Muscle of back (tissue), 11 donors: Measurements from ENCODE around the gene PLCB1. TPM values are rescaled to one million over a fixed set of nuclear protein-coding genes. Genes with fewer than 3 reads are reported as not detected.
"Not testable (repeated sequence)": the region's sequence is repeated elsewhere in the genome, so short reads cannot be mapped to it uniquely, and the experiment has no call there.

Experiments used
- DNase-seq, 3 donors: peaks; one replicate each; pipeline versions ENCODE4 v3.0.0 to v3.0.0-alpha.2; 2013
- polyA plus RNA-seq, 10 donors: library from polyadenylated mRNA; unstranded; fragments of 120-200 nt; gene quantifications; one replicate each; pipeline ENCODE4 v1.2.1, GENCODE V29; 2013; ENCODE audit not compliant: insufficient read length in 10 of 10

The PLCB1 gene
- polyA plus RNA-seq, 10 donors: 7.8 to 16.3 (median 10.9) TPM

- no peak for DNase-seq
These were observed 232.6 kb downstream of the PLCB1 start for GRCh38 chr20:8364734-8365078.

GRCh38 chr20:8365634-8366033, 233.6 kb downstream of the PLCB1 start:
- no peak for DNase-seq

- DNase-seq: no peak
These were observed 234.3 kb downstream of the PLCB1 start for GRCh38 chr20:8366303-8366923.

GRCh38 chr20:8367689-8368088, 235.6 kb downstream of the PLCB1 start:
- DNase-seq: no peak

- DNase-seq: no peak
These were observed 236.6 kb downstream of the PLCB1 start for GRCh38 chr20:8368670-8369069.

- DNase-seq: no peak
These were observed 237.2 kb downstream of the PLCB1 start for GRCh38 chr20:8369311-8369710.

- DNase-seq: no peak
These were observed 238.7 kb downstream of the PLCB1 start for GRCh38 chr20:8370774-8371173.

- DNase-seq: no peak
These were observed 240.8 kb downstream of the PLCB1 start for GRCh38 chr20:8372824-8373380.

GRCh38 chr20:8373579-8373978, 241.5 kb downstream of the PLCB1 start:
- DNase-seq: no peak

GRCh38 chr20:8375898-8376297, 243.8 kb downstream of the PLCB1 start:
- no peak for DNase-seq

- no peak for DNase-seq
These were observed 244.9 kb downstream of the PLCB1 start for GRCh38 chr20:8376940-8377339.

GRCh38 chr20:8379125-8379524, 247.1 kb downstream of the PLCB1 start:
- DNase-seq: not testable (repeated sequence)

GRCh38 chr20:8385247-8385646, 253.2 kb downstream of the PLCB1 start:
- DNase-seq: peak in 2 of 3 donors; percentile 35 to 53

GRCh38 chr20:8386991-8387390, 254.9 kb downstream of the PLCB1 start:
- no peak for DNase-seq

- DNase-seq: peak in 2 of 3 donors; percentile 49 to 55
These were observed 256.1 kb downstream of the PLCB1 start for GRCh38 chr20:8388141-8388540.

GRCh38 chr20:8388707-8389106, 256.6 kb downstream of the PLCB1 start:
- peak in 1 of 3 donors; percentile 25 for DNase-seq

- DNase-seq: peak; percentile 55 to 71 (median 56)
These were observed 257.4 kb downstream of the PLCB1 start for GRCh38 chr20:8389381-8390036.

GRCh38 chr20:8390037-8390433, 258.0 kb downstream of the PLCB1 start:
- no peak for DNase-seq

- no peak for DNase-seq
These were observed 258.4 kb downstream of the PLCB1 start for GRCh38 chr20:8390500-8390899.

GRCh38 chr20:8393381-8393780, 261.3 kb downstream of the PLCB1 start:
- no peak for DNase-seq

- no peak for DNase-seq
These were observed 262.4 kb downstream of the PLCB1 start for GRCh38 chr20:8394308-8394945.

- no peak for DNase-seq
These were observed 263.9 kb downstream of the PLCB1 start for GRCh38 chr20:8395956-8396355.
